Neuronal stem cell (in vitro differentiated cells): ENCODE results near the gene UMOD.

Source experiments
- DNase-seq: peaks from one replicate; pipeline ENCODE4 v3.0.0-alpha.2; 2013; ENCODE audit warnings: low spot score
- H2AFZ ChIP-seq: one replicate; pipeline ENCODE4 v1.6.1; 2013; ENCODE audit warnings: mild to moderate bottlenecking, low read length, inconsistent platforms
- H2AK5ac ChIP-seq: 2 replicates; pipeline ENCODE4 v1.6.1; 2013; ENCODE audit warnings: low read depth, mild to moderate bottlenecking, inconsistent platforms, low read length, moderate library complexity, mixed read lengths
- H2BK120ac ChIP-seq: 2 replicates; pipeline ENCODE4 v1.6.1; 2013; ENCODE audit warnings: low read depth, mild to moderate bottlenecking, inconsistent platforms, low read length, moderate library complexity, mixed read lengths
- H2BK12ac ChIP-seq: one replicate; pipeline ENCODE4 v1.6.1; 2013; ENCODE audit warnings: low read length, inconsistent platforms
- H2BK15ac ChIP-seq: 2 replicates; pipeline ENCODE4 v1.6.1; 2013; ENCODE audit warnings: mild to moderate bottlenecking, low read length, inconsistent platforms, mixed read lengths
- H2BK5ac ChIP-seq: one replicate; pipeline ENCODE4 v1.6.1; 2013; ENCODE audit warnings: inconsistent platforms, mild to moderate bottlenecking, low read length, moderate library complexity
- H3K14ac ChIP-seq: one replicate; pipeline ENCODE4 v1.6.1; 2013; ENCODE audit warnings: low read length, inconsistent platforms
- H3K18ac ChIP-seq: 2 replicates; pipeline ENCODE4 v1.6.1; 2013; ENCODE audit warnings: low read length, inconsistent platforms
- H3K23ac ChIP-seq: 2 replicates; pipeline ENCODE4 v1.6.1; 2013; ENCODE audit warnings: low read depth, mild to moderate bottlenecking, mixed read lengths, low read length, inconsistent platforms; ENCODE audit not compliant: poor library complexity
- H3K27ac ChIP-seq: replicated peaks from 3 replicates; pipeline ENCODE4 v1.5.1; 2013; ENCODE audit warnings: low read length, inconsistent platforms
- H3K27me3 ChIP-seq, 3 experiments: 2 replicates each; pipeline ENCODE4 v1.6.1; 2013; ENCODE audit warnings: low read length in 3 of 3, mild to moderate bottlenecking in 2 of 3, inconsistent platforms in 1 of 3, low read depth in 1 of 3, mixed read lengths in 1 of 3, moderate library complexity in 1 of 3; ENCODE audit not compliant: control insufficient read depth in 3 of 3, insufficient read depth in 3 of 3
- H3K36me3 ChIP-seq, 2 donors: replicated peaks in 1 of 2; 2 replicates each; pipeline ENCODE4 v1.6.1; 2013; ENCODE audit warnings: low read length in 2 of 2; ENCODE audit not compliant: control insufficient read depth in 2 of 2, insufficient read depth in 2 of 2
- H3K4ac ChIP-seq: 2 replicates; pipeline ENCODE4 v1.6.1; 2013; ENCODE audit warnings: inconsistent platforms, mild to moderate bottlenecking, low read length, moderate library complexity
- H3K4me1 ChIP-seq, 2 donors: 1 replicate in 1 of 2; 2 replicates in 1 of 2; pipeline ENCODE4 v1.6.1; 2013; ENCODE audit warnings: low read length in 2 of 2, low read depth in 1 of 2; ENCODE audit not compliant: control insufficient read depth in 2 of 2, insufficient read depth in 1 of 2
- H3K4me2 ChIP-seq: one replicate; pipeline ENCODE4 v1.6.1; 2013; ENCODE audit warnings: mild to moderate bottlenecking, low read length, inconsistent platforms; ENCODE audit not compliant: insufficient read depth, poor library complexity, severe bottlenecking
- H3K4me3 ChIP-seq, 2 donors: 2 replicates each; pipeline ENCODE4 v1.5.1; 2013; ENCODE audit warnings: low read length in 2 of 2, mild to moderate bottlenecking in 2 of 2, inconsistent platforms in 1 of 2, moderate library complexity in 1 of 2
- H3K79me1 ChIP-seq: one replicate; pipeline ENCODE4 v1.6.1; 2013; ENCODE audit warnings: low read depth, mild to moderate bottlenecking, inconsistent platforms, low read length, moderate library complexity
- H3K9ac ChIP-seq: one replicate; pipeline ENCODE4 v1.6.1; 2013; ENCODE audit warnings: mild to moderate bottlenecking, low read depth, low read length, inconsistent platforms; ENCODE audit not compliant: poor library complexity
- H3K9me3 ChIP-seq, 2 donors: replicated peaks in 1 of 2; 2 replicates each; pipeline versions ENCODE3 to v1.6.1; 2013; ENCODE audit warnings: low read length in 2 of 2, mild to moderate bottlenecking in 2 of 2, inconsistent platforms in 1 of 2, low read depth in 1 of 2, mixed read lengths in 1 of 2, moderate library complexity in 1 of 2; ENCODE audit not compliant: control insufficient read depth in 2 of 2, insufficient read depth in 1 of 2
- H4K8ac ChIP-seq: one replicate; pipeline ENCODE4 v1.6.1; 2013; ENCODE audit warnings: low read depth, mild to moderate bottlenecking, inconsistent platforms, low read length, moderate library complexity
- H4K91ac ChIP-seq: one replicate; pipeline ENCODE4 v1.6.1; 2013; ENCODE audit warnings: low read length, low read depth, mild to moderate bottlenecking, inconsistent platforms; ENCODE audit not compliant: poor library complexity
- WGBS, 2 donors: extraction: QIAGEN DNeasy Blood & Tissue Kit; methylation state at CpG; one replicate each; pipeline ENCODE4 v1.1.7; 2013; ENCODE audit warnings: missing lambda C conversion rate in 2 of 2, mixed read lengths in 1 of 2; ENCODE audit not compliant: insufficient read length in 2 of 2, insufficient replicate concordance in 1 of 2; ENCODE audit errors: extremely low coverage in 2 of 2; 5-methylcytosine and 5-hydroxymethylcytosine counted together

The UMOD gene

GRCh38 chr16:20289571-20289970 lies 62.9 kb downstream of the UMOD start:
- Histone ChIP-seq H3K79me1 (no peaks in the 10 kb centered on the region), H2BK120ac (no peak overlapping the region), H3K27ac (no peak overlapping the region), H3K4me1 (peaks cover 0 to 10% of the 10 kb centered on the region in 2 donors), H3K36me3 (no peaks in the 10 kb centered on the region), H3K4me2 (no peak overlapping the region), H2BK15ac (no peak overlapping the region), H3K9me3 (no peaks in the 10 kb centered on the region), H3K14ac (peak overlapping the region; percentile 77), H4K8ac (no peak overlapping the region), H3K27me3 (no peaks in the 10 kb centered on the region), H2BK12ac (no peak overlapping the region), H4K91ac (no peak overlapping the region), H2BK5ac (no peak overlapping the region), H3K4ac (no peak overlapping the region), H2AK5ac (no peak overlapping the region), H3K4me3 (no peak overlapping the region), H3K23ac (no peak overlapping the region), H2AFZ (no peak overlapping the region), H3K18ac (peak overlapping the region; percentile 42), H3K9ac (no peak overlapping the region)
- no CpG with 5 or more reads among the region's 3 CpGs for WGBS, 2 donors
- DNase-seq: no peak

- Histone ChIP-seq H3K14ac (no peak overlapping the region), H3K27me3 (no peaks in the 10 kb centered on the region), H4K91ac (no peak overlapping the region), H3K9me3 (no peaks in the 10 kb centered on the region), H2BK15ac (no peak overlapping the region), H3K4me2 (no peak overlapping the region), H3K79me1 (no peaks in the 10 kb centered on the region), H4K8ac (no peak overlapping the region), H2BK5ac (no peak overlapping the region), H3K36me3 (no peaks in the 10 kb centered on the region), H3K9ac (no peak overlapping the region), H3K4me1 (peaks cover 0 to 4% of the 10 kb centered on the region in 2 donors), H2BK12ac (no peak overlapping the region), H3K4ac (no peak overlapping the region), H2AFZ (no peak overlapping the region), H2AK5ac (no peak overlapping the region), H3K18ac (no peak overlapping the region), H3K4me3 (no peak overlapping the region), H3K27ac (no peak overlapping the region), H3K23ac (no peak overlapping the region), H2BK120ac (no peak overlapping the region)
- WGBS, 2 donors: no CpG with 5 or more reads among the region's 6 CpGs
- DNase-seq: peak; percentile 6
Observed at GRCh38 chr16:20285993-20286499, 66.5 kb downstream of the UMOD start.
